Kidney (tissue), 14 donors: ENCODE measurements around the gene CAMLG. TPM values are rescaled to one million over a fixed set of nuclear protein-coding genes. Genes with fewer than 3 reads are reported as not detected.
A peak's percentile ranks its signal among the peaks of the same experiment; 100 is the strongest.

Experiments
- DNase-seq, 5 donors: peaks; one replicate each; pipeline ENCODE4 v3.0.0-alpha.2; 2013 to 2020
- FAIRE-seq: peaks from 2 replicates; lab custom pipeline; 2012; peaks lifted over from hg19 to GRCh38; lab: Jason Lieb, UNC
- H3K27ac ChIP-seq, 2 donors: one replicate each; pipeline ENCODE4 v1.7.0; 2013; ENCODE audit warnings: low read depth in 2 of 2, low read length in 2 of 2, inconsistent platforms in 1 of 2
- H3K27me3 ChIP-seq: one replicate; pipeline ENCODE4 v1.7.1; 2013; ENCODE audit warnings: low read length, inconsistent platforms; ENCODE audit not compliant: control insufficient read depth, insufficient read depth
- H3K36me3 ChIP-seq, 3 donors: one replicate each; pipeline versions ENCODE4 v1.7.0 to v1.7.1; 2013; ENCODE audit warnings: low read length in 3 of 3, control low read depth in 1 of 3, inconsistent platforms in 1 of 3; ENCODE audit not compliant: insufficient read depth in 3 of 3, control insufficient read depth in 2 of 3
- H3K4me1 ChIP-seq, 3 donors: one replicate each; pipeline versions ENCODE4 v1.7.0 to v1.7.1; 2013; ENCODE audit warnings: low read length in 3 of 3, inconsistent platforms in 1 of 3, low read depth in 1 of 3; ENCODE audit not compliant: control insufficient read depth in 2 of 3, insufficient read depth in 2 of 3
- H3K4me3 ChIP-seq, 3 donors: one replicate each; pipeline versions ENCODE4 v1.7.0 to v1.8.1; 2013; ENCODE audit warnings: low read length in 3 of 3, control low read depth in 1 of 3, inconsistent platforms in 1 of 3
- H3K9ac ChIP-seq, 3 donors: one replicate each; pipeline versions ENCODE4 v1.7.0 to v1.7.1; 2013; ENCODE audit warnings: low read length in 3 of 3, control low read depth in 1 of 3, inconsistent platforms in 1 of 3
- H3K9me3 ChIP-seq, 3 donors: one replicate each; pipeline versions ENCODE4 v1.7.0 to v1.7.1; 2013; ENCODE audit warnings: low read length in 3 of 3, control low read depth in 1 of 3, inconsistent platforms in 1 of 3; ENCODE audit not compliant: control insufficient read depth in 2 of 3, insufficient read depth in 1 of 3
- intact Hi-C: fragments of 100-400 bp; cut with DNase I; formaldehyde crosslinking; loops from one replicate; pipeline ENCODE4 v1.11.1; 2022
- polyA plus RNA-seq: library from polyadenylated mRNA; stranded (reverse); fragments of 350-450 nt; fragmentation: Illumina TruSeq; extraction: RNeasy Lipid Tissue Mini Kit (QIAGEN cat#74804); gene quantifications from one replicate; pipeline ENCODE4 v1.2.3, GENCODE V29; 2014; ENCODE audit warnings: low read depth, low replicate concordance; ENCODE audit not compliant: insufficient read depth
- total RNA-seq: library from RNA; stranded (reverse); fragmentation: NEBNext Ultra II Directional; extraction: Animal tissue kit (Norgen Biotek cat#: 25700); gene quantifications from one replicate; pipeline ENCODE4 v1.2.1, GENCODE V29; 2021
- TF ChIP-seq, protein P1 (sequence below): IDR thresholded peaks from 3 replicates; pipeline ENCODE4 v1.5.1; 2012; ENCODE audit warnings: mild to moderate bottlenecking, moderate library complexity, borderline replicate concordance; ENCODE audit not compliant: insufficient read depth; ENCODE audit errors: extremely low read depth
- donor health status: control.
- donor health status: control.
- donor health status: control.
- donor health status: control.
- donor health status: control.
- donor health status: DM: yes; HTN: yes; CAD: no.
- donor health status: Normal renal cell carcinoma (clear cell type).

Gene CAMLG
- total and polyA plus RNA-seq, 2 donors from 2014 or later, result 22.9 to 47.0 TPM

GRCh38 chr5:134736173-134736812, 2.1 kb upstream of the CAMLG start:
- peaks cover 0 to 6% (median 4%) of the 10 kb centered on the region in 3 donors for H3K4me1 ChIP-seq
- no peaks in the 10 kb centered on the region for H3K9me3 ChIP-seq
- no peak overlapping the region for H3K9ac ChIP-seq
- TF ChIP-seq, protein P1, sequence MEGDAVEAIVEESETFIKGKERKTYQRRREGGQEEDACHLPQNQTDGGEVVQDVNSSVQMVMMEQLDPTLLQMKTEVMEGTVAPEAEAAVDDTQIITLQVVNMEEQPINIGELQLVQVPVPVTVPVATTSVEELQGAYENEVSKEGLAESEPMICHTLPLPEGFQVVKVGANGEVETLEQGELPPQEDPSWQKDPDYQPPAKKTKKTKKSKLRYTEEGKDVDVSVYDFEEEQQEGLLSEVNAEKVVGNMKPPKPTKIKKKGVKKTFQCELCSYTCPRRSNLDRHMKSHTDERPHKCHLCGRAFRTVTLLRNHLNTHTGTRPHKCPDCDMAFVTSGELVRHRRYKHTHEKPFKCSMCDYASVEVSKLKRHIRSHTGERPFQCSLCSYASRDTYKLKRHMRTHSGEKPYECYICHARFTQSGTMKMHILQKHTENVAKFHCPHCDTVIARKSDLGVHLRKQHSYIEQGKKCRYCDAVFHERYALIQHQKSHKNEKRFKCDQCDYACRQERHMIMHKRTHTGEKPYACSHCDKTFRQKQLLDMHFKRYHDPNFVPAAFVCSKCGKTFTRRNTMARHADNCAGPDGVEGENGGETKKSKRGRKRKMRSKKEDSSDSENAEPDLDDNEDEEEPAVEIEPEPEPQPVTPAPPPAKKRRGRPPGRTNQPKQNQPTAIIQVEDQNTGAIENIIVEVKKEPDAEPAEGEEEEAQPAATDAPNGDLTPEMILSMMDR, result no peak
- no peak overlapping the region for H3K27ac ChIP-seq
- H3K4me3 ChIP-seq, result no peak overlapping the region
- DNase-seq, result peak in 2 of 5 donors; percentile 11 to 29
- H3K27me3 ChIP-seq, result no peaks in the 10 kb centered on the region
- peaks cover 0 to 2% (median 0%) of the 10 kb centered on the region in 3 donors for H3K36me3 ChIP-seq
- intact Hi-C loops, result no loop called here
- FAIRE-seq, result no peak

DNA sequence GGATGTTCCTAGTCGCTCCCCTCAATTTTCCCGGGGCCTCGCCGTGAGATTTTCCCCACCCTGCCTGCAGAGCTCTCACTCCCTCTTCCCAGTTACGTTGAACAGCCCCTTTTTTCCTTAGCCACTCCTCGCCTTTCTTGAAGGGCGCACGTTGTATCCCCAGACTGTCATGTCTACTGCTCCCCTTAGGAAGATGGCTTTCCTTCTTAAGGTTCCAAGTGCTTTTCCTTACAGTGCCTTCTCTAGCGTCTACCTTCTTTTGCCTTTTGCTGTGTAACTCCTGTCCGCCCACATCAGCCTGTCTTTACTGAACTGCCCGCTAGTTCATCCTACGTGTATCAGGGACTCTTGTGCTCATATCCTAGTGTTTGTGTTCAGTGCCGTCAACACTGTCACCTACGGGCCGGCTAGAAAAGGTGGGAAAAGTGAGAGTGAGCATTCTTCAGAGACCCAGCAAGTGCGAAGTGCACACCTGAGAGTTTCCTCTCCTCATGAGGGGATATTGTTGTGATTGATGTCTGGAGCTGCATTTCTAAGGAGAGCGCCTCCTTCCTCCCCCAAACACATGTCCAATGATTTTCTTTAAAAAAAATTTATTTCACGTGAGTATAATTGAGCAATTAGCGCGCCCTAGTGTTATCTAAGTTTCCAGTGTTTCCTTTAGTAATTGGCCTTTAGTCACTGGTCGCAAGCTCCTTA, 764 bp downstream of the CAMLG start:
- TF ChIP-seq, protein P1, result no peak
- Histone ChIP-seq H3K4me3 (peak overlapping the region; percentile 87 to 97 (median 88)), H3K27ac (peak overlapping the region; percentile 38 to 93), H3K36me3 (peaks cover 2 to 5% (median 3%) of the 10 kb centered on the region in 3 donors), H3K4me1 (peaks cover 0 to 6% (median 4%) of the 10 kb centered on the region in 3 donors), H3K9me3 (no peaks in the 10 kb centered on the region), H3K9ac (peak overlapping the region; percentile 83 to 98 (median 96)), H3K27me3 (no peaks in the 10 kb centered on the region)
- intact Hi-C loops, result no loop called here
- DNase-seq (peak in 4 of 5 donors; percentile 46 to 75 (median 70)), FAIRE-seq (no peak)

GRCh38 chr5:134741052-134741451, 2.7 kb downstream of the CAMLG start:
- FAIRE-seq (no peak), DNase-seq (no peak)
- intact Hi-C loops, result no loop called here
- Histone ChIP-seq H3K27ac (no peak overlapping the region), H3K36me3 (peaks cover 2 to 5% (median 3%) of the 10 kb centered on the region in 3 donors), H3K4me1 (peaks cover 0 to 6% (median 4%) of the 10 kb centered on the region in 3 donors), H3K9ac (no peak overlapping the region), H3K9me3 (no peaks in the 10 kb centered on the region), H3K27me3 (no peaks in the 10 kb centered on the region), H3K4me3 (no peak overlapping the region)
- TF ChIP-seq, protein P1, result no peak
